ENCODE results near the gene SUCLA2. TPM values are rescaled to one million over a fixed set of nuclear protein-coding genes. Genes with fewer than 3 reads are reported as not detected.
A peak's percentile ranks its signal among the peaks of the same experiment; 100 is the strongest.

The SUCLA2 gene
- total and polyA plus RNA-seq, 5 donors from 2014 or later: 14.0 to 25.8 (median 17.4) TPM

DNA sequence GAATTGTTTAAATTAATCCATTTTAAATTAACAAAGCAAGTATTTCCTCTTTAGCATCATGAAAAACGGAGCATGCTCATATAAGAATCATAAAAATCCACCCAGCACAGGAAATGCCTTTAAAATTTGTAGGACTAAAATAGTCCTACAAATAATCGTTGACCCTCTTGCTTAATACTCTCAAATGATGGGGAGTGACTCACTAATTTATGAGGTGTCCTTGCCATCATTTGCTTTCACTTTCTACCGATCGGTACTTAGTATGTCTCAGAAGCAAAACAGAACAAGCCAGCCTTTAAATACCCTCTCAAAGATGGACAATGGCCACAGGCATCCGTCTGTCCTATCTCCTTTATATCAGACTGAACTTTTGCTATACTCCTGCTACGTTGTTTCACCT, 97.2 kb downstream of the SUCLA2 start:
- Histone ChIP-seq H3K4me1 (ENCODE audit: control insufficient read depth, insufficient read depth, low read length, poor library complexity, severe bottlenecking) (no peaks in the 10 kb centered on the region), H3K4me3 (ENCODE audit: low read depth, low read length) (peak overlapping the region; percentile 11), H3K36me3 (ENCODE audit: control insufficient read depth, insufficient read depth, low read length) (no peaks in the 10 kb centered on the region), H3K9me3 (ENCODE audit: control insufficient read depth in 2 of 2, low read length in 2 of 2) (no peaks in the 10 kb centered on the region), H3K27ac (ENCODE audit: insufficient read depth, low read length, poor library complexity, severe bottlenecking) (no peak overlapping the region), H3K27me3 (ENCODE audit: control insufficient read depth, insufficient read depth, low read length) (no peaks in the 10 kb centered on the region)
- peaks cover 39% of the 10 kb centered on the region for H3K36me3 Mint-ChIP-seq
- H3K27ac Mint-ChIP-seq: peak overlapping the region in 1 of 3 donors; percentile 59
- no peaks in the 10 kb centered on the region for H3K27me3 Mint-ChIP-seq
- no peak overlapping the region for H3K4me3 Mint-ChIP-seq
- peaks cover 0 to 5% (median 0%) of the 10 kb centered on the region in 4 donors for H3K4me1 Mint-ChIP-seq
- peaks cover 0 to 6% (median 0%) of the 10 kb centered on the region in 7 donors for H3K9me3 Mint-ChIP-seq
- ATAC-seq (ENCODE audit: low read depth in 2 of 2): no peak
- peak in 1 of 3 donors; percentile 13 for DNase-seq

DNA sequence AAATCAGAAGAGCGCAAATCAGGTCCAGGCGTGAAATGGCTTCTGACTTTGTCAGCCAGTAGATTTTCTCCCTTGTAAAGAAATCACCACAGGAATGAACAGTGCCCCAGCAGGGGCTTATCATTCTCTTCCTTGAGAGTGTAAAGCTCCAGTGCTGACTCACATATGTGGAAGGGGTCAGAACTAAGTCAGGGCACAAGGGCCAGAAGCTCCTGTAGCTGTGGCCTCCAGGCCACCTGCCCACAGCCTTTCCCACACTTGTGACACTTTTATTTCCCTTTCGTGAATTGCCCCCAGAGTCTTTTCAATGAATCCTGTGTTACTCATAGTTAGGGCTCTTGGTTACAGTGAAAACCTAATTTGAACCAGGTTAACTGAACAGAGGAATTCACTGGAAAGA, 99.6 kb downstream of the SUCLA2 start:
- no peak overlapping the region for H3K27ac Mint-ChIP-seq
- H3K27me3 Mint-ChIP-seq: no peaks in the 10 kb centered on the region
- Histone ChIP-seq H3K9me3 (ENCODE audit: control insufficient read depth in 2 of 2, low read length in 2 of 2) (no peaks in the 10 kb centered on the region), H3K4me1 (ENCODE audit: control insufficient read depth, insufficient read depth, low read length, poor library complexity, severe bottlenecking) (no peaks in the 10 kb centered on the region), H3K27ac (ENCODE audit: insufficient read depth, low read length, poor library complexity, severe bottlenecking) (no peak overlapping the region), H3K27me3 (ENCODE audit: control insufficient read depth, insufficient read depth, low read length) (no peaks in the 10 kb centered on the region), H3K36me3 (ENCODE audit: control insufficient read depth, insufficient read depth, low read length) (no peaks in the 10 kb centered on the region), H3K4me3 (ENCODE audit: low read depth, low read length) (no peak overlapping the region)
- peaks cover 0 to 7% (median 0%) of the 10 kb centered on the region in 7 donors for H3K9me3 Mint-ChIP-seq
- peaks cover 45% of the 10 kb centered on the region for H3K36me3 Mint-ChIP-seq
- peaks cover 0 to 5% (median 0%) of the 10 kb centered on the region in 4 donors for H3K4me1 Mint-ChIP-seq
- DNase-seq (no peak), ATAC-seq (ENCODE audit: low read depth in 2 of 2) (no peak)
- no peak overlapping the region for H3K4me3 Mint-ChIP-seq

DNA sequence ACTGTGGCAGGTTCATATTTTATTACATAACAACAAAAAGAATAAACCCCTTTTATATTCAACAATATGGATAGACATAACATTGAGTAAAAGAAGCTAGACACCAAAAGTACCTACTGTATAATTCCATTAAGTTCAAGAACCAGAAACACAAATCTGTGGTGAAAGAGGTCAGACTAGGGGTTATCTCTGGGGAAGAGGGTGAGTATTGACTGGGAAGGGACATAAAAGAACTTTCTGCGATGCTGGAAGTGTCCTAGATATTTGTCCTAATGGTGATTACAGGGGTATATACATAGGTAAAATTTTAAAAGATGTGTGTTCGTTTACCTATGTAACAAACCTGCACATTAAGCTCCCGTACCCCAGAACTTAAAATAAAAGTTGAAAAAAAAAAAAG, 103.0 kb downstream of the SUCLA2 start:
- H3K4me3 ChIP-seq (ENCODE audit: low read depth, low read length): no peak overlapping the region
- Mint-ChIP-seq H3K27me3 (no peaks in the 10 kb centered on the region), H3K4me1 (peaks cover 0 to 2% (median 0%) of the 10 kb centered on the region in 4 donors), H3K9me3 (peaks cover 0 to 7% (median 0%) of the 10 kb centered on the region in 7 donors), H3K27ac (no peak overlapping the region), H3K36me3 (peaks cover 28% of the 10 kb centered on the region), H3K4me3 (no peak overlapping the region)
- no peaks in the 10 kb centered on the region for H3K27me3 ChIP-seq (ENCODE audit: control insufficient read depth, insufficient read depth, low read length)
- H3K4me1 ChIP-seq (ENCODE audit: control insufficient read depth, insufficient read depth, low read length, poor library complexity, severe bottlenecking): no peaks in the 10 kb centered on the region
- no peaks in the 10 kb centered on the region for H3K9me3 ChIP-seq (ENCODE audit: control insufficient read depth in 2 of 2, low read length in 2 of 2)
- H3K27ac ChIP-seq (ENCODE audit: insufficient read depth, low read length, poor library complexity, severe bottlenecking): no peak overlapping the region
- ATAC-seq (ENCODE audit: low read depth in 2 of 2): no peak
- H3K36me3 ChIP-seq (ENCODE audit: control insufficient read depth, insufficient read depth, low read length): no peaks in the 10 kb centered on the region
- DNase-seq: no peak

DNA sequence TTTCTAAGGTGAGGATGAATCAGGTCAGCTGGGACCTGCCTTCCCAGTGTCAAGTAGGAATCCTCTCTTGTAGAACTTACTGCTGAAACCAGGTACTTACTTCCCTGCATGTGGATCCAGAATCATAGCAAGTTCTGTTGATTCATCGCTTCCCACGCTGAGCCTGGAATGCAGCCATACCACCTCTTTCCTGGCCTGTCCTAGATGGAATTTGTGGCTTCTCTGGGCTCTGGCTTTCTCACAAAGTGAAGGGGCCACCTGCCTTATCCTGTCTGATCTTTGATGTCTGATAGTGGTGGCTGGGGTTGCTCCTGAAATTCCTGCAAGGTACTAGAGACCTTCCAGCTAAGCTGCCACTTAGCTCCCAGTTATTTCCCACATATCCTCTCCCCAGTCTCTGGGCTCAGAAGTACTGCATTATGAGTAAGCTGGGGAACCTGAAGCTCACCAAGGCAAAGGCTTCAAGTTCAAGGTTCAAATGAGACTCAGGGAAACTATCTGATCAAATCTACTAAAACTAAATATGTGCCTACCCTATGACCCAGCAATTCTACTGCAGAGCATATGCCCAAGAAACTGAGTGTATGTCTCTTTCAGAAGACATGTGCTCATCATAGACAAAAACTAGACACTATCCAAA, 103.5 kb downstream of the SUCLA2 start:
- H3K27me3 ChIP-seq (ENCODE audit: control insufficient read depth, insufficient read depth, low read length): no peaks in the 10 kb centered on the region
- Mint-ChIP-seq H3K27ac (no peak overlapping the region), H3K9me3 (peaks cover 0 to 7% (median 0%) of the 10 kb centered on the region in 7 donors), H3K36me3 (peaks cover 28% of the 10 kb centered on the region), H3K4me3 (no peak overlapping the region), H3K27me3 (no peaks in the 10 kb centered on the region), H3K4me1 (peaks cover 0 to 2% (median 0%) of the 10 kb centered on the region in 4 donors)
- H3K36me3 ChIP-seq (ENCODE audit: control insufficient read depth, insufficient read depth, low read length): no peaks in the 10 kb centered on the region
- no peak overlapping the region for H3K27ac ChIP-seq (ENCODE audit: insufficient read depth, low read length, poor library complexity, severe bottlenecking)
- no peaks in the 10 kb centered on the region for H3K9me3 ChIP-seq (ENCODE audit: control insufficient read depth in 2 of 2, low read length in 2 of 2)
- ATAC-seq (ENCODE audit: low read depth in 2 of 2) (no peak), DNase-seq (no peak)
- no peaks in the 10 kb centered on the region for H3K4me1 ChIP-seq (ENCODE audit: control insufficient read depth, insufficient read depth, low read length, poor library complexity, severe bottlenecking)
- no peak overlapping the region for H3K4me3 ChIP-seq (ENCODE audit: low read depth, low read length)

DNA sequence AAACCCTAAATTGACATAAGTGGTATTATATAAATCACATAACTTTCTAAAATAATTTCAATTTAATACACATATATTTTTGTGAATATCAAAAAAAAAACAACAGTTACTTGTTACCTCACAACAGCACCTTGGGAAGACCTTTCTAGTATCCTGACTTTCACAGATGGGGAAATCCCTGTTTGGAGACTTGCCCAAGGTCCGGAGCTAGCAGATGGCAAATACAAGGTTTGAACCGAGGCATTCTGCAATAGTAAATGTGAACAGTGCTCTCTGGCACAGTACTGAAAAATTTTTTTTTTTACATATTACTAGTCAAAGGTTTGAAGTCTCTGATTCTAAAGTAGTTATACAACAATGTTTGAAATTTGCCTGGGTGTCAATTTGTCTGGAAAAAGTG, 104.5 kb downstream of the SUCLA2 start:
- Histone ChIP-seq H3K27ac (ENCODE audit: insufficient read depth, low read length, poor library complexity, severe bottlenecking) (no peak overlapping the region), H3K27me3 (ENCODE audit: control insufficient read depth, insufficient read depth, low read length) (no peaks in the 10 kb centered on the region), H3K9me3 (ENCODE audit: control insufficient read depth in 2 of 2, low read length in 2 of 2) (no peaks in the 10 kb centered on the region), H3K4me3 (ENCODE audit: low read depth, low read length) (no peak overlapping the region), H3K36me3 (ENCODE audit: control insufficient read depth, insufficient read depth, low read length) (no peaks in the 10 kb centered on the region), H3K4me1 (ENCODE audit: control insufficient read depth, insufficient read depth, low read length, poor library complexity, severe bottlenecking) (no peaks in the 10 kb centered on the region)
- Mint-ChIP-seq H3K27ac (no peak overlapping the region), H3K9me3 (peaks cover 0 to 5% (median 0%) of the 10 kb centered on the region in 7 donors), H3K4me3 (no peak overlapping the region), H3K27me3 (no peaks in the 10 kb centered on the region), H3K36me3 (peaks cover 25% of the 10 kb centered on the region), H3K4me1 (no peaks in the 10 kb centered on the region)
- no peak for DNase-seq
- ATAC-seq (ENCODE audit: low read depth in 2 of 2): no peak

DNA sequence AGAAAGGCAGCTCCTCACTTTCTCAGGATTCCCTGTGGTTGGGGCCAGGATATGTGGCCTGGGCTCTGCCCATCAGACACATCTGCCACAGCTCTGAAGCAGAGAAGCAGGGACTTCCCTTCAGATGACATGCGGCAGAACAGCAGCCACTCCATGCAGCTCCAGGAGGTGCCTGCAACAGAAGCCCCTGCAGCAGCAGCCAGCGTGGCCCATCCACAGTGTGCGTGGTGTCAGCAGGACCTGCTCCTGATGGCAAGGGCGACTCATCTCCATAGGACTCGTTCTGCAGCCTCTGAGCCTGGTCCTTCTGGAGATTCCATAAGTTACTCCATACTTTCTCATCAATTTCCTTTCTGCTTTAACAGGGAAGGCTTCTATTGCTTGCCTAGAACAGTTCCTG, 105.0 kb downstream of the SUCLA2 start:
- Histone ChIP-seq H3K4me3 (ENCODE audit: low read depth, low read length) (no peak overlapping the region), H3K9me3 (ENCODE audit: control insufficient read depth in 2 of 2, low read length in 2 of 2) (no peaks in the 10 kb centered on the region), H3K27me3 (ENCODE audit: control insufficient read depth, insufficient read depth, low read length) (no peaks in the 10 kb centered on the region), H3K4me1 (ENCODE audit: control insufficient read depth, insufficient read depth, low read length, poor library complexity, severe bottlenecking) (no peaks in the 10 kb centered on the region), H3K36me3 (ENCODE audit: control insufficient read depth, insufficient read depth, low read length) (no peaks in the 10 kb centered on the region), H3K27ac (ENCODE audit: insufficient read depth, low read length, poor library complexity, severe bottlenecking) (no peak overlapping the region)
- no peak overlapping the region for H3K27ac Mint-ChIP-seq
- H3K4me1 Mint-ChIP-seq: no peaks in the 10 kb centered on the region
- peaks cover 0 to 3% (median 0%) of the 10 kb centered on the region in 7 donors for H3K9me3 Mint-ChIP-seq
- H3K4me3 Mint-ChIP-seq: no peak overlapping the region
- H3K27me3 Mint-ChIP-seq: no peaks in the 10 kb centered on the region
- DNase-seq (no peak), ATAC-seq (ENCODE audit: low read depth in 2 of 2) (no peak)
- H3K36me3 Mint-ChIP-seq: peaks cover 23% of the 10 kb centered on the region

DNA sequence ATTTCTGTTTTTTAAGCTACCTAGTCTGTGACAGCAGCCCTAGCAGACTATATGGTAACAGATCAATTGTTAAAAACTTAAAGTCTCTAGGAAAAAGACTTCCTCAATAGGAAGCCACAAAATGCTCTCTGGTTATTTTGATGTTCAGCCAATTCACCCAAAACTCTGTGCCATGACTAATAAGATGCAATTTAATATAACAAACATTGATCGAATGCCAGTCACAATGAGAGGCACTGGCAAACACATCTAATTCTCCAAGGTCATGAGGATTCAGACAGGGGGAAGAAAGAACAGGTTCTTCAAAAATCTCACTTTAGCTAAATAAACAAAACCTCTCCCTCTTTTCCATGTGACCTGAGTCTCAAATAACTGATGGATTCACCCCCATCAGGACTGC, 107.5 kb downstream of the SUCLA2 start:
- Mint-ChIP-seq H3K27ac (no peak overlapping the region), H3K4me1 (peaks cover 0 to 9% (median 6%) of the 10 kb centered on the region in 4 donors), H3K4me3 (no peak overlapping the region), H3K36me3 (peaks cover 6% of the 10 kb centered on the region), H3K9me3 (no peaks in the 10 kb centered on the region), H3K27me3 (no peaks in the 10 kb centered on the region)
- ATAC-seq (ENCODE audit: low read depth in 2 of 2) (no peak), DNase-seq (no peak)
- H3K4me3 ChIP-seq (ENCODE audit: low read depth, low read length): no peak overlapping the region
- no peaks in the 10 kb centered on the region for H3K9me3 ChIP-seq (ENCODE audit: control insufficient read depth in 2 of 2, low read length in 2 of 2)
- no peak overlapping the region for H3K27ac ChIP-seq (ENCODE audit: insufficient read depth, low read length, poor library complexity, severe bottlenecking)
- no peaks in the 10 kb centered on the region for H3K36me3 ChIP-seq (ENCODE audit: control insufficient read depth, insufficient read depth, low read length)
- no peaks in the 10 kb centered on the region for H3K4me1 ChIP-seq (ENCODE audit: control insufficient read depth, insufficient read depth, low read length, poor library complexity, severe bottlenecking)
- no peaks in the 10 kb centered on the region for H3K27me3 ChIP-seq (ENCODE audit: control insufficient read depth, insufficient read depth, low read length)

All from CD4-positive, CD25-positive, alpha-beta regulatory T cell (primary cell).